Stimulated activated CD8-positive, alpha-beta memory T cell treated with anti-CD3 and anti-CD28 coated beads, Interleukin-15, amount 100 ng/mL, for 4 hours (primary cell): Measurements from ENCODE around the gene ZDHHC11B.

Experiments
- DNase-seq, 2 donors: peaks; one replicate each; pipeline ENCODE4 v3.0.0-alpha.2; 2020; ENCODE audit warnings: low read depth in 2 of 2

The ZDHHC11B gene

GRCh38 chr5:660491-661030, 124.0 kb downstream of the ZDHHC11B start:
- DNase-seq, result no peak
